BLaER1 treated with 17β-estradiol and CSF1 and Interleukin-3, amounts not matched to agents 10 nM and 100 nM (cell line): ENCODE data around the gene XPR1.

ENCODE experiments used
- H3K27ac ChIP-seq, 11 experiments: shearing (Covaris generic); formaldehyde crosslinking; 2 replicates each; pipeline ENCODE4 v1.8.1; 2022
- H3K27me3 ChIP-seq, 11 experiments: shearing (Covaris generic); formaldehyde crosslinking; 2 replicates each; pipeline ENCODE4 v1.8.1; 2022
- H3K36me3 ChIP-seq, 11 experiments: shearing (Covaris generic); formaldehyde crosslinking; 2 replicates each; pipeline ENCODE4 v1.8.1; 2022
- H3K4me1 ChIP-seq, 10 experiments: shearing (Covaris generic); formaldehyde crosslinking; 2 replicates each; pipeline ENCODE4 v1.8.1; 2022
- H3K4me2 ChIP-seq, 11 experiments: shearing (Covaris generic); formaldehyde crosslinking; 2 replicates each; pipeline ENCODE4 v1.8.1; 2022
- H3K4me3 ChIP-seq, 10 experiments: shearing (Covaris generic); formaldehyde crosslinking; 2 replicates each; pipeline ENCODE4 v1.8.1; 2022
- H3K9ac ChIP-seq, 11 experiments: shearing (Covaris generic); formaldehyde crosslinking; 2 replicates each; pipeline ENCODE4 v1.8.1; 2022
- H3K9me3 ChIP-seq, 11 experiments: shearing (Covaris generic); formaldehyde crosslinking; replicated peaks in 1 of 11; 2 replicates each; pipeline ENCODE4 v1.8.1; 2022
- H4K20me1 ChIP-seq, 11 experiments: shearing (Covaris generic); formaldehyde crosslinking; 2 replicates each; pipeline ENCODE4 v1.8.1; 2022
- Cebpa-rat ChIP-seq, 11 experiments: shearing (Covaris generic); IDR thresholded peaks; 2 replicates each; pipeline ENCODE4 v1.8.1; 2022

The XPR1 gene

DNA sequence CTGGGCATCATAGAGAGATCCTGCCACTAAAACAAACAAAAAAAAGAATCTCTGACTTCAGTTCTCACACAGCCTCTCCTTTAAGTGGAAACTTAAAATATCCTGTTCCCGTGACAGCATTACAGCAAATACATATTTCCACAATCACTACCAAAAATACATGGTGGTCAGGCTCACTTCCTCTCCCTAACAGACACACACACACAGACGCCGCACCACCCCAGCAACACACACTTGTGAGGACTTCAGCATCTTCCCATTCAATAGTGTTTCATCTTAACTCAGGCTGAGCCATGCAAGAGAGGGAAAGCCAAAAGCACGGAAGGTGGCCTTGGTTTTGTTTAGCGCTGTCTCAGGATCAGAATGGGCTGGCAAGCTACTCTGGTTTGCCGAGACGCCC, 302.7 kb downstream of the XPR1 start:
- Histone ChIP-seq H3K27me3 (peaks cover 0 to 37% (median 0%) of the 10 kb centered on the region in 11 experiments; a peak in 2 of 22 replicates), H3K36me3 (no peaks in the 10 kb centered on the region), H3K4me2 (peak overlapping the region; percentile 85 to 98 (median 94)), H3K4me1 (peaks cover 81 to 100% (median 100%) of the 10 kb centered on the region in 10 experiments), H4K20me1 (peaks cover 0 to 27% (median 0%) of the 10 kb centered on the region in 11 experiments; a peak in 5 of 22 replicates), H3K27ac (peak overlapping the region in 10 of 11 experiments; percentile 39 to 84 (median 72); a peak in 20 of 22 replicates), H3K4me3 (peak overlapping the region in 8 of 10 experiments; percentile 8 to 52 (median 28); a peak in 12 of 20 replicates), H3K9me3 (no peaks in the 10 kb centered on the region), H3K9ac (peak overlapping the region in 9 of 11 experiments; percentile 35 to 65 (median 55); a peak in 17 of 22 replicates)
- TF ChIP-seq Cebpa-rat (IDR thresholded peaks at IDR 0.05), result peak in 1 of 11 experiments; percentile 68; a peak in 1 of 22 replicates

- Histone ChIP-seq H3K9ac (peak overlapping the region in 10 of 11 experiments; percentile 5 to 65 (median 55); a peak in 17 of 22 replicates), H3K36me3 (no peaks in the 10 kb centered on the region), H3K4me2 (peak overlapping the region; percentile 85 to 98 (median 94)), H3K9me3 (no peaks in the 10 kb centered on the region), H3K4me3 (peak overlapping the region in 7 of 10 experiments; percentile 8 to 52 (median 22); a peak in 8 of 20 replicates), H3K4me1 (peaks cover 80 to 100% (median 99%) of the 10 kb centered on the region in 10 experiments), H3K27ac (peak overlapping the region in 9 of 11 experiments; percentile 54 to 84 (median 74); a peak in 17 of 22 replicates), H4K20me1 (peaks cover 0 to 27% (median 0%) of the 10 kb centered on the region in 11 experiments; a peak in 5 of 22 replicates), H3K27me3 (peaks cover 0 to 41% (median 0%) of the 10 kb centered on the region in 11 experiments; a peak in 2 of 22 replicates)
- TF ChIP-seq Cebpa-rat (IDR thresholded peaks at IDR 0.05), result no peak
Measured at GRCh38 chr1:180935326-180936109, 303.7 kb downstream of the XPR1 start.

- peak overlapping the region in 9 of 11 experiments; percentile 54 to 84 (median 74); a peak in 17 of 22 replicates for H3K27ac ChIP-seq
- H3K4me2 ChIP-seq, result peak overlapping the region; percentile 85 to 98 (median 94)
Measured at GRCh38 chr1:180936110-180937011, 304.5 kb downstream of the XPR1 start.

GRCh38 chr1:180937012-180937372, 305.2 kb downstream of the XPR1 start:
- Histone ChIP-seq H3K27ac (peak overlapping the region in 6 of 11 experiments; percentile 3 to 80 (median 60); a peak in 7 of 22 replicates), H3K36me3 (no peaks in the 10 kb centered on the region), H4K20me1 (peaks cover 0 to 24% (median 0%) of the 10 kb centered on the region in 11 experiments; a peak in 5 of 22 replicates), H3K4me2 (peak overlapping the region; percentile 85 to 98 (median 94)), H3K4me3 (no peak overlapping the region), H3K9me3 (no peaks in the 10 kb centered on the region), H3K27me3 (peaks cover 0 to 36% (median 0%) of the 10 kb centered on the region in 11 experiments; a peak in 2 of 22 replicates), H3K4me1 (peaks cover 65 to 91% (median 85%) of the 10 kb centered on the region in 10 experiments), H3K9ac (peak overlapping the region in 4 of 11 experiments; percentile 6 to 52 (median 19); a peak in 4 of 22 replicates)
- no peak for TF ChIP-seq Cebpa-rat (IDR thresholded peaks at IDR 0.05)

More at GRCh38 chr1:180936110-180937011, 304.5 kb downstream of the XPR1 start:
- H3K27me3 ChIP-seq, result peaks cover 0 to 41% (median 0%) of the 10 kb centered on the region in 11 experiments; a peak in 2 of 22 replicates
- no peaks in the 10 kb centered on the region for H3K9me3 ChIP-seq
- no peaks in the 10 kb centered on the region for H3K36me3 ChIP-seq
- TF ChIP-seq Cebpa-rat (IDR thresholded peaks at IDR 0.05), result no peak
- no peak overlapping the region; a peak in 1 of 20 replicates for H3K4me3 ChIP-seq
- H3K4me1 ChIP-seq, result peaks cover 71 to 97% (median 92%) of the 10 kb centered on the region in 10 experiments
- H4K20me1 ChIP-seq, result peaks cover 0 to 24% (median 0%) of the 10 kb centered on the region in 11 experiments; a peak in 5 of 22 replicates
- peak overlapping the region in 8 of 11 experiments; percentile 5 to 65 (median 54); a peak in 11 of 22 replicates for H3K9ac ChIP-seq

GRCh38 chr1:180937624-180938225, 305.9 kb downstream of the XPR1 start:
- Histone ChIP-seq H4K20me1 (peaks cover 0 to 24% (median 0%) of the 10 kb centered on the region in 11 experiments; a peak in 5 of 22 replicates), H3K4me3 (no peak overlapping the region; a peak in 1 of 20 replicates), H3K27ac (peak overlapping the region in 6 of 11 experiments; percentile 3 to 80 (median 46); a peak in 7 of 22 replicates), H3K9me3 (no peaks in the 10 kb centered on the region), H3K9ac (peak overlapping the region in 3 of 11 experiments; percentile 6 to 25 (median 13); a peak in 3 of 22 replicates), H3K36me3 (no peaks in the 10 kb centered on the region), H3K4me1 (peaks cover 58 to 84% (median 78%) of the 10 kb centered on the region in 10 experiments), H3K27me3 (peaks cover 0 to 36% (median 0%) of the 10 kb centered on the region in 11 experiments; a peak in 2 of 22 replicates), H3K4me2 (peak overlapping the region; percentile 85 to 98 (median 94); a peak in 21 of 22 replicates)
- no peak for TF ChIP-seq Cebpa-rat (IDR thresholded peaks at IDR 0.05)

GRCh38 chr1:180939073-180939710, 307.4 kb downstream of the XPR1 start:
- peaks cover 43 to 71% (median 64%) of the 10 kb centered on the region in 10 experiments for H3K4me1 ChIP-seq
- no peak overlapping the region for H3K4me3 ChIP-seq
- peaks cover 0 to 24% (median 0%) of the 10 kb centered on the region in 11 experiments; a peak in 5 of 22 replicates for H4K20me1 ChIP-seq
- no peak for TF ChIP-seq Cebpa-rat (IDR thresholded peaks at IDR 0.05)
- H3K27me3 ChIP-seq, result peaks cover 0 to 31% (median 0%) of the 10 kb centered on the region in 11 experiments; a peak in 2 of 22 replicates
- no peak overlapping the region; a peak in 1 of 22 replicates for H3K27ac ChIP-seq
- peak overlapping the region in 10 of 11 experiments; percentile 19 to 98 (median 94); a peak in 17 of 22 replicates for H3K4me2 ChIP-seq
- no peaks in the 10 kb centered on the region for H3K36me3 ChIP-seq
- H3K9ac ChIP-seq, result no peak overlapping the region
- H3K9me3 ChIP-seq, result peaks cover 0 to 2% (median 0%) of the 10 kb centered on the region in 11 experiments; a peak in 1 of 22 replicates

GRCh38 chr1:180939711-180940103, 307.9 kb downstream of the XPR1 start:
- peaks cover 38 to 71% (median 62%) of the 10 kb centered on the region in 10 experiments for H3K4me1 ChIP-seq
- peak overlapping the region in 10 of 11 experiments; percentile 19 to 98 (median 94); a peak in 17 of 22 replicates for H3K4me2 ChIP-seq
- H3K36me3 ChIP-seq, result peaks cover 0 to 2% (median 0%) of the 10 kb centered on the region in 11 experiments; a peak in 1 of 22 replicates
- no peak for TF ChIP-seq Cebpa-rat (IDR thresholded peaks at IDR 0.05)
- H3K4me3 ChIP-seq, result no peak overlapping the region
- H3K27ac ChIP-seq, result no peak overlapping the region
- peaks cover 0 to 31% (median 0%) of the 10 kb centered on the region in 11 experiments; a peak in 2 of 22 replicates for H3K27me3 ChIP-seq
- peaks cover 0 to 7% (median 0%) of the 10 kb centered on the region in 11 experiments; a peak in 1 of 22 replicates for H3K9me3 ChIP-seq
- H3K9ac ChIP-seq, result no peak overlapping the region
- H4K20me1 ChIP-seq, result peaks cover 0 to 28% (median 0%) of the 10 kb centered on the region in 11 experiments; a peak in 7 of 22 replicates
